Measurements from ENCODE around the gene ALG14. TPM values are rescaled to one million over a fixed set of nuclear protein-coding genes. Genes with fewer than 3 reads are reported as not detected.

ALG14 gene
- polyA plus RNA-seq, 1 donor from 2014 or later: 2.6 TPM

GRCh38 chr1:94955767-94956632, 116.8 kb downstream of the ALG14 start:
- TF ChIP-seq SMC3 (conservative IDR thresholded peaks at IDR 0.05; ENCODE audit: poor library complexity): no peak
- TF ChIP-seq EP300 (conservative IDR thresholded peaks at IDR 0.05; ENCODE audit: poor library complexity, severe bottlenecking): no peak
- no peak for TF ChIP-seq TAF1 (IDR thresholded peaks at IDR 0.05; ENCODE audit: low read depth)
- no peak overlapping the region for H3K4me2 ChIP-seq (ENCODE audit: low read length)
- no peaks in the 10 kb centered on the region for H3K79me2 ChIP-seq (replicated peaks; ENCODE audit: insufficient read depth, low read length)

GRCh38 chr1:94954263-94955220, 118.2 kb downstream of the ALG14 start:
- Histone ChIP-seq H3K9ac (ENCODE audit: low read length) (no peak overlapping the region), H3K4me3 (ENCODE audit: low read length) (no peak overlapping the region), H3F3A (ENCODE audit: insufficient read depth, low read length, poor library complexity, severe bottlenecking) (no peaks in the 10 kb centered on the region), H3K79me2 (replicated peaks; ENCODE audit: insufficient read depth, low read length) (no peaks in the 10 kb centered on the region), H3K27me3 (ENCODE audit: insufficient read depth, low read depth, low read length) (no peaks in the 10 kb centered on the region), H3K36me3 (ENCODE audit: insufficient read depth, low read length) (no peaks in the 10 kb centered on the region), H3K4me2 (ENCODE audit: low read length) (no peak overlapping the region), H3K9me3 (ENCODE audit: low read length) (no peaks in the 10 kb centered on the region), H3K27ac (ENCODE audit: low read length) (no peak overlapping the region), H3K9me2 (ENCODE audit: insufficient read depth, low read length) (no peaks in the 10 kb centered on the region), H4K20me1 (ENCODE audit: insufficient read depth) (no peaks in the 10 kb centered on the region), H2AFZ (ENCODE audit: low read depth, low read length) (no peak overlapping the region)
- TF ChIP-seq RAD21 (conservative IDR thresholded peaks at IDR 0.05) (no peak), MXI1 (conservative IDR thresholded peaks at IDR 0.05; ENCODE audit: poor library complexity, severe bottlenecking) (no peak), EZH2 (IDR thresholded peaks at IDR 0.05; ENCODE audit: borderline replicate concordance, insufficient read depth, low read length, poor library complexity, severe bottlenecking) (no peak), EP300 (conservative IDR thresholded peaks at IDR 0.05; ENCODE audit: poor library complexity, severe bottlenecking) (no peak), CTCF (IDR thresholded peaks at IDR 0.05; ENCODE audit: poor library complexity, severe bottlenecking) (no peak), POLR2AphosphoS5 (IDR thresholded peaks at IDR 0.05) (no peak), TAF1 (IDR thresholded peaks at IDR 0.05; ENCODE audit: low read depth) (no peak), SMC3 (conservative IDR thresholded peaks at IDR 0.05; ENCODE audit: poor library complexity) (no peak), REST (IDR thresholded peaks at IDR 0.05; ENCODE audit: borderline replicate concordance) (no peak)

More at GRCh38 chr1:94955767-94956632, 116.8 kb downstream of the ALG14 start:
- no peaks in the 10 kb centered on the region for H3K27me3 ChIP-seq (ENCODE audit: insufficient read depth, low read depth, low read length)
- H3K36me3 ChIP-seq (ENCODE audit: insufficient read depth, low read length): no peaks in the 10 kb centered on the region
- H3K9me3 ChIP-seq (ENCODE audit: low read length): no peaks in the 10 kb centered on the region
- no peak overlapping the region for H3K9ac ChIP-seq (ENCODE audit: low read length)
- no peak overlapping the region for H3K27ac ChIP-seq (ENCODE audit: low read length)
- no peak overlapping the region for H3K4me3 ChIP-seq (ENCODE audit: low read length)
- no peaks in the 10 kb centered on the region for H3K9me2 ChIP-seq (ENCODE audit: insufficient read depth, low read length)
- no peaks in the 10 kb centered on the region for H3F3A ChIP-seq (ENCODE audit: insufficient read depth, low read length, poor library complexity, severe bottlenecking)
- H2AFZ ChIP-seq (ENCODE audit: low read depth, low read length): no peak overlapping the region
- H4K20me1 ChIP-seq (ENCODE audit: insufficient read depth): no peaks in the 10 kb centered on the region

Data from neural cell (in vitro differentiated cells).